Activated CD8-positive, alpha-beta T cell treated with anti-CD3 and anti-CD28 coated beads for 36 hours (primary cell): Measurements from ENCODE around the gene SEMA4A. TPM values are rescaled to one million over a fixed set of nuclear protein-coding genes. Genes with fewer than 3 reads are reported as not detected.

Experiments
- ATAC-seq: fragments of 200-7000 bp; cut with Tn5 transposase; one replicate; pipeline ENCODE4 v1.10.0; 2021; ENCODE audit warnings: mild to moderate bottlenecking, moderate library complexity
- CTCF ChIA-PET: fragments of 350-600 bp; sonication (Branson Sonifier 250); formaldehyde crosslinking; loops from one replicate; lab custom pipeline; 2021; ENCODE audit warnings: antibody characterized with exemption; lab: Charles Lee
- POLR2A ChIA-PET: fragments of 350-600 bp; sonication (Branson Sonifier 250); formaldehyde crosslinking; loops from one replicate; lab custom pipeline; 2021; ENCODE audit warnings: antibody characterized with exemption; lab: Charles Lee
- DNase-seq: peaks from one replicate; pipeline ENCODE4 v3.0.0-alpha.2; 2020
- H3K27ac Mint-ChIP-seq: one replicate; pipeline ENCODE4 v1.8.0; 2021; ENCODE audit warnings: mild to moderate bottlenecking, mixed read lengths
- H3K27me3 Mint-ChIP-seq: one replicate; pipeline ENCODE4 v1.8.0; 2021; ENCODE audit warnings: mixed read lengths
- H3K36me3 Mint-ChIP-seq: one replicate; pipeline ENCODE4 v1.8.0; 2021; ENCODE audit warnings: low read depth, mixed read lengths
- H3K4me1 Mint-ChIP-seq: one replicate; pipeline ENCODE4 v1.8.0; 2021; ENCODE audit warnings: low read depth, mixed read lengths
- H3K4me3 Mint-ChIP-seq: one replicate; pipeline ENCODE4 v1.8.0; 2021; ENCODE audit warnings: mild to moderate bottlenecking, moderate library complexity, mixed read lengths
- H3K9me3 Mint-ChIP-seq: one replicate; pipeline ENCODE4 v1.8.0; 2021; ENCODE audit warnings: mixed read lengths
- CTCF ChIP-seq: fragments of 200-600 bp; IDR thresholded peaks from one replicate; pipeline ENCODE4 v1.8.0; 2022; ENCODE audit warnings: antibody characterized with exemption, mild to moderate bottlenecking
- intact Hi-C: fragments of 100-400 bp; cut with micrococcal nuclease; formaldehyde crosslinking; loops from one replicate; pipeline ENCODE4 v1.10.0; 2022
- total RNA-seq, 2 experiments: library from RNA; stranded (reverse); gene quantifications; one replicate each; pipeline ENCODE4 v1.2.3, GENCODE V29; 2021

Gene SEMA4A
- total RNA-seq, result 10 to 100 TPM; 23.8 to 24.7 TPM

DNA sequence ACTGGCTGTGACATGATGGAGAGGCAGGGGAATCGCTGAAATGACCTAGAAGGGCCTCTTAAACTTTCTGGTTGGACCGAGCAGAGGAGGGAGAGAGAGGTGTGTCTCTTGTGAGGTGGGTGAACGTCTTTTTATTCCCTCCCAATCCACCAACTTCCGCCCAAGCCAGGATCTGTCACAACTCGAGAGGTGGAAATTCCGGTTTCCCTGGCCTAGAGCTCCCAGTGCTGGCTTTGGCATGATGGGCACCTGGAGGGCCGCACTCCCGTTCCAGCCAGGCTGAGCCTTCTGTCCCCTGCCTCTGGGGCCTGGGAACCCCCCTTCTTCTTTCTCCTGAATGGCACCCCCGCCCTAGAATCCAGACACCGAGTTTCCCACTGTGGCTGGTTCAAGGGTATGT lies at the start of gene SEMA4A:
Gene SEMA4A (plus strand): TSS at position 224 of the 400 bp plus-strand sequence. CDS start 994 bp downstream, outside the sequence.
- H3K9me3 Mint-ChIP-seq, result no peaks in the 10 kb centered on the region
- POLR2A ChIA-PET, result interaction anchor here (0.8 to 7.4 kb wide), 5 partner anchors 11 to 103 kb away, joined by 3 to 60 read pairs (median 3); no protein-coding TSS in a partner anchor

GRCh38 chr1:156104065-156104810 lies 49.1 kb upstream of the SEMA4A start:
- H3K4me1 Mint-ChIP-seq, result peaks cover 64% of the 10 kb centered on the region
- H3K27ac Mint-ChIP-seq, result peak overlapping the region; percentile 76
- TF ChIP-seq CTCF, result no peak
- CTCF ChIA-PET, result interaction anchor here (0.6 to 7.1 kb wide), 5 partner anchors 8 to 499 kb away, joined by 3 to 76 read pairs (median 3); no protein-coding TSS in a partner anchor
- H3K4me3 Mint-ChIP-seq, result no peak overlapping the region
- POLR2A ChIA-PET, result interaction anchor here (0.6 to 3.9 kb wide), 10 partner anchors 10 to 179 kb away, joined by 3 to 30 read pairs (median 4); partner anchors contain the start of genes LMNA, PMF1 and SMG5
- DNase-seq, result peak; percentile 51
- no peaks in the 10 kb centered on the region for H3K9me3 Mint-ChIP-seq
- peak; percentile 9 for ATAC-seq
- H3K27me3 Mint-ChIP-seq, result peaks cover 8% of the 10 kb centered on the region
- no peaks in the 10 kb centered on the region for H3K36me3 Mint-ChIP-seq
- intact Hi-C loops, result no loop called here

More for the DNA sequence above, at the start of gene SEMA4A:
- Mint-ChIP-seq H3K27me3 (no peaks in the 10 kb centered on the region), H3K36me3 (peaks cover 3% of the 10 kb centered on the region), H3K27ac (peak within 1 kb of the TSS; percentile 78), H3K4me3 (peak within 1 kb of the TSS; percentile 83), H3K4me1 (peaks cover 84% of the 10 kb centered on the region)
- no peak for TF ChIP-seq CTCF
- ATAC-seq (no peak), DNase-seq (no peak)
- CTCF ChIA-PET, result interaction anchor here (1.1 to 5.0 kb wide), 3 partner anchors 11 to 73 kb away, joined by 3 to 27 read pairs (median 4); no protein-coding TSS in a partner anchor
- intact Hi-C loops, result no loop called here

GRCh38 chr1:156104861-156105832 lies 48.2 kb upstream of the SEMA4A start:
- Mint-ChIP-seq H3K27me3 (peaks cover 8% of the 10 kb centered on the region), H3K27ac (peak overlapping the region; percentile 91), H3K9me3 (no peaks in the 10 kb centered on the region), H3K4me3 (peak overlapping the region; percentile 55), H3K4me1 (peaks cover 66% of the 10 kb centered on the region), H3K36me3 (no peaks in the 10 kb centered on the region)
- POLR2A ChIA-PET, result interaction anchor here (0.7 to 3.9 kb wide), 9 partner anchors 9 to 177 kb away, joined by 3 to 30 read pairs (median 4); partner anchors contain the start of genes LMNA, PMF1 and SMG5
- DNase-seq (no peak), ATAC-seq (no peak)
- intact Hi-C loops, result no loop called here
- CTCF ChIA-PET, result interaction anchor here (0.6 to 7.1 kb wide), 4 partner anchors 8 to 498 kb away, joined by 3 to 76 read pairs (median 31); no protein-coding TSS in a partner anchor
- no peak for TF ChIP-seq CTCF

DNA sequence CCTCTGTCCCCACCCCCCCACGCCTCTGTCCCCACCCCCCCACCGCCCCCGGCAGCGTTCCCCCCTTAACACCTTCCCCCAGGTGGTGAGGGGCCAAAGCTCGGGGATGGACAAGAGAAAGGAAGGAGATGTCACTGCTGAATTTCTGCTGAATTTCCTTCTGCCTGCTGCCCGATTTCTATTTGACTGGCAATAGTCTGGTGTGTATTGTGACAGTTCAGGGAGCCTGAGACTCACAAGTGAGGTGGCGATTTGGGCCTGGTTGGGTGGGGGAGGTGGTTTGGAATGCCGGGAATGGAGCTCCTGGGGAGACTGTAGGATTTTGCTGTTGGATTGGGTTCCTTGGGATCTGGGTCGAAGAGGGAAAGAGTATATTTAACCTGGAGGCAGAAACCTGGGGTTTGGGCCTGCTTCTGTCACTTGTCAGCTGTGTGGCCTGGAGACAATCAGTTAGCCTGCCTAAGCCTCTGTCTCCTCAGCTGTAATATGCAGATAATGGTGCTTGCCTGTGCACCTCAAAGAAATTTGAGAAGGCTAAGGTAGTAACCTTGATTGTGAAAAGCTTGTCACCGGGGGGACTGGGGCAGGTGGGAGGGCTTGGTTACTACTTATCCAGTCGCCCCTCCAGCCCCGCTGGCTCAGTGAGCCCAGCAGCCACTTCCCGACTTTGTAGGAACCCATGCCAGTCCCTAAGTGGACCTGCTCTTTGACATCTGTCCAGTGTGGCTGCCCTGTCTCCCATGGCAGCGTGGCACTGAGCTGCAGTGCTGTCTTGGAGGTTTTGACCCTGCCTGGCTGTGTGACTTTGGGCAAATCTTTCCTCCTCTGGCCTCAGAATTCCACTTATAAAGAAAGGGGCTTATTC lies 46.5 kb upstream of the SEMA4A start:
- intact Hi-C loops, result no loop called here
- DNase-seq, result no peak
- POLR2A ChIA-PET, result interaction anchor here (0.6 to 3.9 kb wide), 13 partner anchors 8 to 175 kb away, joined by 3 to 30 read pairs (median 5); partner anchors contain the start of genes LMNA and SMG5
- Mint-ChIP-seq H3K4me1 (peaks cover 58% of the 10 kb centered on the region), H3K27me3 (peaks cover 1% of the 10 kb centered on the region), H3K36me3 (no peaks in the 10 kb centered on the region), H3K4me3 (peak overlapping the region; percentile 55), H3K9me3 (no peaks in the 10 kb centered on the region), H3K27ac (peak overlapping the region; percentile 91)
- CTCF ChIA-PET, result interaction anchor here (0.6 to 7.1 kb wide), 9 partner anchors 8 to 90 kb away, joined by 3 to 76 read pairs (median 5); partner anchors contain the start of gene LMNA
- no peak for TF ChIP-seq CTCF
- ATAC-seq, result peak; percentile 26
